H1 (cell line): ENCODE data around the gene KRT4. TPM values are rescaled to one million over a fixed set of nuclear protein-coding genes. Genes with fewer than 3 reads are reported as not detected.

Experiments
- CTCF ChIA-PET: fragments of 300-600 bp; sonication (Branson Sonifier 250); formaldehyde crosslinking; loops from one replicate; lab custom pipeline; 2021; ENCODE audit not compliant: partially characterized antibody; lab: Charles Lee
- POLR2A ChIA-PET: fragments of 300-600 bp; sonication (Branson Sonifier 250); formaldehyde crosslinking; loops from one replicate; lab custom pipeline; 2021; ENCODE audit warnings: inconsistent platforms; ENCODE audit not compliant: partially characterized antibody; lab: Charles Lee
- DNase-seq, 2 experiments: peaks; one replicate each; pipeline versions ENCODE4 v3.0.0 to v3.0.0-alpha.2; 2010 to 2022; ENCODE audit warnings: low spot score in 2 of 2, low read depth in 1 of 2, mixed read lengths in 1 of 2
- FAIRE-seq: peaks from 2 replicates; lab custom pipeline; 2011; peaks lifted over from hg19 to GRCh38; lab: Jason Lieb, UNC
- H2AFZ ChIP-seq: 2 replicates; pipeline ENCODE4 v1.8.1; 2012; ENCODE audit warnings: low read length, inconsistent platforms
- H2AK5ac ChIP-seq: 2 replicates; pipeline ENCODE4 v1.6.1; 2013; ENCODE audit warnings: low read depth, low read length
- H2BK120ac ChIP-seq: replicated peaks from 2 replicates; pipeline ENCODE3; 2013; ENCODE audit warnings: low read depth, low read length, inconsistent platforms
- H2BK12ac ChIP-seq: 2 replicates; pipeline ENCODE4 v1.6.1; 2013; ENCODE audit warnings: low read depth, low read length
- H2BK15ac ChIP-seq: 2 replicates; pipeline ENCODE4 v1.6.1; 2013; ENCODE audit warnings: low read length
- H2BK20ac ChIP-seq: 2 replicates; pipeline ENCODE4 v1.6.1; 2013; ENCODE audit warnings: low read length
- H2BK5ac ChIP-seq: 2 replicates; pipeline ENCODE4 v1.6.1; 2013; ENCODE audit warnings: low read depth, low read length
- H3K14ac ChIP-seq: 2 replicates; pipeline ENCODE4 v1.6.1; 2013; ENCODE audit warnings: inconsistent platforms; ENCODE audit not compliant: insufficient read length
- H3K18ac ChIP-seq: 2 replicates; pipeline ENCODE4 v1.6.1; 2013; ENCODE audit warnings: low read length; ENCODE audit errors: extremely low read depth
- H3K23ac ChIP-seq: 2 replicates; pipeline ENCODE4 v1.6.1; 2013; ENCODE audit warnings: inconsistent platforms; ENCODE audit not compliant: insufficient read length
- H3K23me2 ChIP-seq: 2 replicates; pipeline ENCODE4 v1.6.1; 2013; ENCODE audit warnings: low read depth, low read length
- H3K27ac ChIP-seq: 2 replicates; pipeline ENCODE4 v1.6.1; 2011; ENCODE audit warnings: low read depth, low read length, inconsistent platforms
- H3K27me3 ChIP-seq, 4 experiments: replicated peaks in 1 of 4; 1 replicate in 1 of 4; 2 replicates in 3 of 4; pipeline versions ENCODE4 v1.6.1 to v1.8.1; 2011 to 2013; ENCODE audit warnings: low read length in 3 of 4, mild to moderate bottlenecking in 3 of 4, inconsistent platforms in 2 of 4, mixed read lengths in 2 of 4, moderate library complexity in 1 of 4; ENCODE audit not compliant: control insufficient read depth in 3 of 4, insufficient read depth in 3 of 4; ENCODE audit errors: extremely low read depth in 1 of 4
- H3K36me3 ChIP-seq, 4 experiments: 2 replicates each; pipeline versions ENCODE4 v1.6.1 to v1.8.1; 2011 to 2013; ENCODE audit warnings: mild to moderate bottlenecking in 4 of 4, low read length in 3 of 4, moderate library complexity in 2 of 4, control low read depth in 1 of 4, inconsistent platforms in 1 of 4; ENCODE audit not compliant: insufficient read depth in 4 of 4, control insufficient read depth in 2 of 4
- H3K4ac ChIP-seq: replicated peaks from 2 replicates; pipeline ENCODE3; 2013; ENCODE audit warnings: low read length, low read depth, mixed read lengths, inconsistent platforms; ENCODE audit not compliant: insufficient read length
- H3K4me1 ChIP-seq, 4 experiments: replicated peaks in 1 of 4; 1 replicate in 1 of 4; 2 replicates in 3 of 4; pipeline versions ENCODE4 v1.6.1 to v1.8.1; 2011 to 2013; ENCODE audit warnings: low read length in 3 of 4, inconsistent platforms in 2 of 4, mixed read lengths in 1 of 4; ENCODE audit not compliant: insufficient read depth in 4 of 4, control insufficient read depth in 3 of 4
- H3K4me2 ChIP-seq, 2 experiments: 2 replicates each; pipeline versions ENCODE4 v1.6.1 to v1.8.1; 2011 to 2013; ENCODE audit warnings: low read depth in 2 of 2, low read length in 2 of 2, control low read depth in 1 of 2, inconsistent platforms in 1 of 2, mild to moderate bottlenecking in 1 of 2; ENCODE audit not compliant: insufficient read depth in 1 of 2
- H3K4me3 ChIP-seq, 4 experiments: fragments of 200-600, 300-600 bp in 1 of 4; sonication (generic), shearing (Covaris generic), sonication (Bioruptor Twin) in 1 of 4; 2 replicates each; pipeline versions ENCODE4 v1.5.1 to v1.8.1; 2011 to 2016; ENCODE audit warnings: low read length in 4 of 4, low read depth in 3 of 4, control low read depth in 2 of 4, inconsistent platforms in 2 of 4, mild to moderate bottlenecking in 2 of 4, mixed read lengths in 1 of 4, moderate library complexity in 1 of 4; ENCODE audit not compliant: insufficient read depth in 2 of 4; ENCODE audit errors: extremely low read depth in 1 of 4
- H3K56ac ChIP-seq: replicated peaks from 2 replicates; pipeline ENCODE3; 2013; ENCODE audit warnings: low read depth, mild to moderate bottlenecking, mixed read lengths, low read length, inconsistent platforms; ENCODE audit not compliant: insufficient read length
- H3K79me1 ChIP-seq: 2 replicates; pipeline ENCODE4 v1.6.1; 2013; ENCODE audit warnings: low read depth, low read length, control low read depth
- H3K79me2 ChIP-seq, 2 experiments: 2 replicates each; pipeline versions ENCODE4 v1.6.1 to v1.8.1; 2012 to 2013; ENCODE audit warnings: low read length in 2 of 2, mild to moderate bottlenecking in 2 of 2, inconsistent platforms in 1 of 2; ENCODE audit not compliant: insufficient read depth in 2 of 2, control insufficient read depth in 1 of 2
- H3K9ac ChIP-seq, 4 experiments: replicated peaks in 1 of 4; 1 replicate in 1 of 4; 2 replicates in 3 of 4; pipeline versions ENCODE4 v1.6.1 to v1.8.1; 2011 to 2013; ENCODE audit warnings: low read depth in 3 of 4, low read length in 3 of 4, control low read depth in 2 of 4, mild to moderate bottlenecking in 2 of 4, moderate library complexity in 2 of 4, inconsistent platforms in 1 of 4; ENCODE audit errors: extremely low read depth in 1 of 4
- H3K9me3 ChIP-seq, 2 experiments: 2 replicates each; pipeline versions ENCODE4 v1.6.1 to v1.8.1; 2012 to 2013; ENCODE audit warnings: mild to moderate bottlenecking in 2 of 2, moderate library complexity in 2 of 2, control low read depth in 1 of 2, inconsistent platforms in 1 of 2, low read depth in 1 of 2, low read length in 1 of 2, mixed read lengths in 1 of 2; ENCODE audit not compliant: insufficient read depth in 2 of 2
- H4K20me1 ChIP-seq, 2 experiments: replicated peaks in 1 of 2; 2 replicates each; pipeline versions ENCODE3 to v1.8.1; 2011 to 2013; ENCODE audit warnings: inconsistent platforms in 2 of 2, low read length in 2 of 2, mild to moderate bottlenecking in 1 of 2; ENCODE audit not compliant: insufficient read depth in 2 of 2, control insufficient read depth in 1 of 2
- H4K5ac ChIP-seq: 2 replicates; pipeline ENCODE4 v1.6.1; 2013; ENCODE audit warnings: low read length, low read depth, mixed read lengths, inconsistent platforms; ENCODE audit not compliant: insufficient read length
- H4K8ac ChIP-seq: 2 replicates; pipeline ENCODE4 v1.8.0; 2013; ENCODE audit warnings: mild to moderate bottlenecking, moderate library complexity, low read length, inconsistent platforms; ENCODE audit not compliant: insufficient read depth; ENCODE audit errors: extremely low read depth
- H4K91ac ChIP-seq: replicated peaks from 2 replicates; pipeline ENCODE3; 2013; ENCODE audit warnings: low read length, mixed read lengths, inconsistent platforms; ENCODE audit not compliant: insufficient read length
- BCL11A ChIP-seq, 2 experiments: IDR thresholded peaks; one replicate each; pipeline ENCODE4 v1.6.1; 2011; ENCODE audit warnings: low read depth in 2 of 2, low read length in 2 of 2, mild to moderate bottlenecking in 2 of 2
- CBX8 ChIP-seq: fragments of 300-800, 300-1000 bp; sonication (generic); IDR thresholded peaks from 2 replicates; pipeline ENCODE4 v1.7.1; 2016; ENCODE audit warnings: low read depth, low read length, borderline replicate concordance
- CEBPB ChIP-seq: IDR thresholded peaks from 2 replicates; pipeline ENCODE4 v1.6.1; 2012; ENCODE audit warnings: low read depth, low read length
- CHD2 ChIP-seq: IDR thresholded peaks from 2 replicates; pipeline ENCODE4 v1.6.1; 2012; ENCODE audit warnings: low read length, improper control_type of control experiment
- CTBP2 ChIP-seq: IDR thresholded peaks from 2 replicates; pipeline ENCODE4 v1.7.0; 2011; ENCODE audit warnings: borderline replicate concordance, mild to moderate bottlenecking, moderate library complexity, mixed read lengths, low read length; ENCODE audit not compliant: insufficient read depth, insufficient read length
- EGR1 ChIP-seq: IDR thresholded peaks from 2 replicates; pipeline ENCODE4 v1.6.1; 2011; ENCODE audit warnings: low read depth, low read length, borderline replicate concordance
- HDAC6 ChIP-seq: IDR thresholded peaks from one replicate; pipeline ENCODE4 v1.7.1; 2012; ENCODE audit warnings: low read depth, mild to moderate bottlenecking, inconsistent platforms, low read length, moderate library complexity
- POU5F1 ChIP-seq: IDR thresholded peaks from 2 replicates; pipeline ENCODE4 v1.6.1; 2011; ENCODE audit warnings: low read depth, mild to moderate bottlenecking, low read length, moderate library complexity
- SIRT6 ChIP-seq: IDR thresholded peaks from one replicate; pipeline ENCODE4 v1.7.1; 2012; ENCODE audit warnings: low read length, inconsistent platforms
- SIX5 ChIP-seq: IDR thresholded peaks from 2 replicates; pipeline ENCODE4 v1.6.1; 2011; ENCODE audit warnings: mild to moderate bottlenecking, low read depth, low read length
- SP2 ChIP-seq: IDR thresholded peaks from 2 replicates; pipeline ENCODE4 v1.6.1; 2012; ENCODE audit warnings: mild to moderate bottlenecking, low read length, inconsistent platforms
- SP4 ChIP-seq: IDR thresholded peaks from 2 replicates; pipeline ENCODE4 v1.6.1; 2012; ENCODE audit warnings: low read length, inconsistent platforms
- SRF ChIP-seq: IDR thresholded peaks from 2 replicates; pipeline ENCODE4 v1.6.1; 2011; ENCODE audit warnings: mild to moderate bottlenecking, low read depth, low read length, moderate library complexity
- TEAD4 ChIP-seq: IDR thresholded peaks from 2 replicates; pipeline ENCODE4 v1.6.1; 2012; ENCODE audit warnings: low read depth, low read length, inconsistent platforms, mixed read lengths
- ZNF274 ChIP-seq: IDR thresholded peaks from 2 replicates; pipeline ENCODE4 v1.7.0; 2012; ENCODE audit warnings: low read length, borderline replicate concordance; ENCODE audit errors: extremely low read depth
- whole genome bisulfite sequencing, 2 experiments: shearing (Covaris generic) in 1 of 2; methylation state at CpG; one replicate each; pipeline versions ENCODE4 v1.1.6 to v1.1.7; 2013 to 2015; ENCODE audit warnings: low lambda C conversion rate in 2 of 2, mixed read lengths in 2 of 2, inconsistent platforms in 1 of 2, low coverage in 1 of 2, missing lambda C conversion rate in 1 of 2; ENCODE audit not compliant: insufficient replicate concordance in 2 of 2, insufficient coverage in 1 of 2, insufficient read length in 1 of 2; ENCODE audit errors: extremely low coverage in 1 of 2, missing lambda C conversion rate in 1 of 2; 5-methylcytosine and 5-hydroxymethylcytosine counted together
- polyA plus RNA-seq, 7 experiments: library from polyadenylated mRNA; depleted of rRNA in 3 of 7; stranded (reverse) in 5 of 7; unstranded in 2 of 7; fragments of >200 nt in 5 of 7; fragments of 200-250 nt in 2 of 7; gene quantifications; 1 replicate in 5 of 7; 2 replicates in 1 of 7; 4 replicates in 1 of 7; pipeline versions ENCODE4 v1.2.1 to v1.2.3, GENCODE V29; 2011 to 2013; ENCODE audit warnings: missing spikeins in 2 of 7, mixed read lengths in 2 of 7
- total RNA-seq: library from RNA; stranded (reverse); fragmentation: NEBNext Ultra II Directional; extraction: Animal tissue kit (Norgen Biotek cat#: 25700); gene quantifications from 2 replicates; pipeline ENCODE4 v1.2.1, GENCODE V29; 2021

The KRT4 gene
- total and polyA plus RNA-seq, 2 of the 8 experiments (the other 6 are each of a cell fraction or from before 2014, with no cell fraction given): not detected

GRCh38 chr12:52817003-52817698, 3.2 kb upstream of the KRT4 start:
- 90% methylated on average over 7 of the region's 8 CpGs; no CpG with 5 or more reads in 1 of the 2 experiments for WGBS, 2 experiments
- no peak for FAIRE-seq
- no peak for TF ChIP-seq ZNF274
- no peak for TF ChIP-seq CEBPB
- TF ChIP-seq CTBP2: no peak
- TF ChIP-seq SIX5: no peak
- no peak for TF ChIP-seq EGR1
- no peak for TF ChIP-seq CHD2
- no peak for TF ChIP-seq TEAD4
- no peak for TF ChIP-seq SP4
- TF ChIP-seq SRF: no peak
- no peak for TF ChIP-seq CBX8
- no peak for TF ChIP-seq POU5F1
- no peak for TF ChIP-seq HDAC6
- no peak for TF ChIP-seq SIRT6
- TF ChIP-seq BCL11A (IDR thresholded peaks at IDR 0.05; ENCODE audit: low read depth in 2 of 2, low read length in 2 of 2): no peak
- no peak for TF ChIP-seq SP2

More at GRCh38 chr12:52817003-52817698, 3.2 kb upstream of the KRT4 start:
- ChIA-PET CTCF (interaction anchor here (0.5 to 1.7 kb wide), 3 partner anchors 9 to 539 kb away, joined by 3 to 6 read pairs (median 4); no protein-coding TSS in a partner anchor), POLR2A (no interaction called here)
- H2AFZ ChIP-seq: no peak overlapping the region
- no peak overlapping the region for H4K91ac ChIP-seq
- no peak overlapping the region for H2BK120ac ChIP-seq
- H3K14ac ChIP-seq: no peak overlapping the region
- no peak overlapping the region for H3K23ac ChIP-seq
- H3K9me3 ChIP-seq: no peaks in the 10 kb centered on the region
- H4K5ac ChIP-seq: no peak overlapping the region
- H2BK20ac ChIP-seq: no peak overlapping the region
- H4K8ac ChIP-seq: no peak overlapping the region
- no peak overlapping the region for H2BK12ac ChIP-seq
- no peak overlapping the region for H2BK15ac ChIP-seq
- H3K36me3 ChIP-seq: no peaks in the 10 kb centered on the region
- no peaks in the 10 kb centered on the region for H3K23me2 ChIP-seq
- no peak for DNase-seq
- no peak overlapping the region for H3K4ac ChIP-seq
- no peaks in the 10 kb centered on the region for H4K20me1 ChIP-seq
- H3K27me3 ChIP-seq: no peaks in the 10 kb centered on the region
- no peak overlapping the region for H3K9ac ChIP-seq
- H2BK5ac ChIP-seq: no peak overlapping the region
- no peaks in the 10 kb centered on the region for H3K4me1 ChIP-seq
- no peak overlapping the region for H3K27ac ChIP-seq
- H3K4me2 ChIP-seq: no peak overlapping the region
- H3K79me2 ChIP-seq: no peaks in the 10 kb centered on the region
- no peak overlapping the region for H3K4me3 ChIP-seq
- no peaks in the 10 kb centered on the region for H3K79me1 ChIP-seq
- no peak overlapping the region for H2AK5ac ChIP-seq
- H3K56ac ChIP-seq: no peak overlapping the region
- H3K18ac ChIP-seq: no peak overlapping the region
